HG03175 (cell line): ENCODE results near the gene PDZRN3.
"Not testable (repeated sequence)": the region's sequence is repeated elsewhere in the genome, so short reads cannot be mapped to it uniquely, and the experiment has no call there.

Experiments
- ATAC-seq: cut with Tn5 transposase; IDR thresholded peaks from one replicate; pipeline ENCODE4 v1.9.1; 2021; ENCODE audit warnings: mild to moderate bottlenecking, moderate library complexity; ENCODE audit not compliant: unreplicated experiment

PDZRN3 gene

GRCh38 chr3:73597476-73597875 is 27.3 kb downstream of the PDZRN3 start:
- no peak for ATAC-seq

GRCh38 chr3:73592154-73593144 is 32.3 kb downstream of the PDZRN3 start:
- ATAC-seq = no peak

GRCh38 chr3:73591286-73591800 is 33.4 kb downstream of the PDZRN3 start:
- no peak for ATAC-seq

- ATAC-seq = no peak
These were observed 38.1 kb downstream of the PDZRN3 start for GRCh38 chr3:73586628-73587027.

GRCh38 chr3:73586190-73586589 is 38.6 kb downstream of the PDZRN3 start:
- no peak for ATAC-seq

GRCh38 chr3:73584873-73585272 is 39.9 kb downstream of the PDZRN3 start:
- no peak for ATAC-seq

GRCh38 chr3:73582535-73582934 is 42.2 kb downstream of the PDZRN3 start:
- ATAC-seq = no peak

GRCh38 chr3:73581134-73581846 is 43.5 kb downstream of the PDZRN3 start:
- ATAC-seq = no peak

- no peak for ATAC-seq
These were observed 44.4 kb downstream of the PDZRN3 start for GRCh38 chr3:73580343-73580742.

- no peak for ATAC-seq
These were observed 47.0 kb downstream of the PDZRN3 start for GRCh38 chr3:73577704-73578103.

GRCh38 chr3:73576999-73577461 is 47.7 kb downstream of the PDZRN3 start:
- no peak for ATAC-seq

GRCh38 chr3:73575953-73576352 is 48.8 kb downstream of the PDZRN3 start:
- ATAC-seq = no peak

GRCh38 chr3:73575519-73575918 is 49.2 kb downstream of the PDZRN3 start:
- no peak for ATAC-seq

GRCh38 chr3:73573204-73573603 is 51.5 kb downstream of the PDZRN3 start:
- ATAC-seq = no peak

GRCh38 chr3:73572368-73572767 is 52.4 kb downstream of the PDZRN3 start:
- no peak for ATAC-seq

- no peak for ATAC-seq
These were observed 53.4 kb downstream of the PDZRN3 start for GRCh38 chr3:73571238-73571794.

- ATAC-seq = no peak
These were observed 55.4 kb downstream of the PDZRN3 start for GRCh38 chr3:73569246-73569760.

GRCh38 chr3:73568371-73568862 is 56.3 kb downstream of the PDZRN3 start:
- no peak for ATAC-seq

GRCh38 chr3:73565374-73565773 is 59.4 kb downstream of the PDZRN3 start:
- not testable (repeated sequence) for ATAC-seq

GRCh38 chr3:73563896-73564582 is 60.7 kb downstream of the PDZRN3 start:
- no peak for ATAC-seq
